K562 (cell line): ENCODE results near the gene PCSK6. TPM values are rescaled to one million over a fixed set of nuclear protein-coding genes. Genes with fewer than 3 reads are reported as not detected.

Experiments
- ATAC-seq: fragments of 200-7000 bp; cut with Tn5 transposase; 3 replicates; pipeline ENCODE4 v1.9.1; 2020; ENCODE audit warnings: moderate library complexity
- BruUV-seq: library from RNA; stranded (reverse); fragments of 400-500 nt; replicated peaks from 2 replicates; lab custom pipeline; 2021; lab: Mats Ljungman, UMichigan
- CTCF ChIA-PET: fragments of 300-600 bp; formaldehyde crosslinking; extraction: SDS; loops from one replicate; lab custom pipeline; 2021; ENCODE audit warnings: low intra/inter-chr PET ratio; lab: Yijun Ruan, JAX
- POLR2A ChIA-PET: fragments of 300-600, 350-650 bp; sonication (Branson Sonifier 250); formaldehyde crosslinking; extraction: SDS; loops from one replicate; lab custom pipeline; 2021; ENCODE audit warnings: antibody characterized with exemption, inconsistent platforms; lab: Yijun Ruan, JAX
- DNase-seq, 4 experiments: peaks; one replicate each; pipeline versions ENCODE4 v3.0.0 to v3.0.0-alpha.2; 2011 to 2018; ENCODE audit warnings: low spot score in 3 of 4, mixed read lengths in 3 of 4; ENCODE audit errors: extremely low read depth in 1 of 4
- FAIRE-seq: peaks from 2 replicates; lab custom pipeline; 2011; peaks lifted over from hg19 to GRCh38; lab: Jason Lieb, UNC
- H2AFZ ChIP-seq: 2 replicates; pipeline ENCODE4 v1.6.0; 2011; ENCODE audit warnings: low read depth, low read length, control low read depth, inconsistent platforms
- H3K27ac ChIP-seq: fragments of 200-600 bp; 3 replicates; pipeline ENCODE4 v1.8.0; 2011; ENCODE audit warnings: low read depth, mild to moderate bottlenecking, control low read depth, inconsistent platforms, low read length, moderate library complexity, mixed read lengths; ENCODE audit errors: extremely low read depth
- H3K27me3 ChIP-seq, 2 experiments: fragments of 300-600 bp in 1 of 2; 2 replicates in 1 of 2; 3 replicates in 1 of 2; pipeline versions ENCODE4 v1.6.0 to v1.8.0; 2011; ENCODE audit warnings: inconsistent platforms in 2 of 2, low read length in 2 of 2, mild to moderate bottlenecking in 1 of 2, mixed read lengths in 1 of 2, moderate library complexity in 1 of 2; ENCODE audit not compliant: control insufficient read depth in 2 of 2, insufficient read depth in 2 of 2
- H3K36me3 ChIP-seq: fragments of 300-600 bp; 3 replicates; pipeline ENCODE4 v1.8.0; 2011; ENCODE audit warnings: mild to moderate bottlenecking, low read length, inconsistent platforms; ENCODE audit not compliant: control insufficient read depth, insufficient read depth
- H3K4me1 ChIP-seq, 2 experiments: fragments of 200-600 bp in 1 of 2; replicated peaks in 1 of 2; 2 replicates in 1 of 2; 3 replicates in 1 of 2; pipeline versions ENCODE4 v1.5.1 to v1.8.0; 2011; ENCODE audit warnings: inconsistent platforms in 2 of 2, low read length in 2 of 2, mild to moderate bottlenecking in 1 of 2, mixed read lengths in 1 of 2, moderate library complexity in 1 of 2; ENCODE audit not compliant: control insufficient read depth in 2 of 2, insufficient read depth in 2 of 2
- H3K4me2 ChIP-seq: 2 replicates; pipeline ENCODE4 v1.6.1; 2011; ENCODE audit warnings: low read length, control low read depth, inconsistent platforms, mixed read lengths; ENCODE audit not compliant: insufficient read depth
- H3K4me3 ChIP-seq: fragments of 200-600 bp; sonication (generic), shearing (Covaris generic); 2 replicates; pipeline ENCODE4 v1.5.1; 2016; ENCODE audit warnings: control low read depth, inconsistent platforms
- H3K79me2 ChIP-seq: fragments of 200-600 bp; 3 replicates; pipeline ENCODE4 v1.8.0; 2011; ENCODE audit warnings: low read length, inconsistent platforms; ENCODE audit not compliant: control insufficient read depth, insufficient read depth
- H3K9ac ChIP-seq, 2 experiments: 2 replicates each; pipeline versions ENCODE4 v1.6.0 to v1.6.1; 2011; ENCODE audit warnings: low read depth in 2 of 2, low read length in 2 of 2, control low read depth in 1 of 2, inconsistent platforms in 1 of 2, mild to moderate bottlenecking in 1 of 2, mixed read lengths in 1 of 2; ENCODE audit not compliant: insufficient read depth in 1 of 2
- H3K9me1 ChIP-seq: one replicate; pipeline ENCODE4 v1.6.0; 2011; ENCODE audit warnings: inconsistent platforms, mild to moderate bottlenecking, low read length, moderate library complexity; ENCODE audit not compliant: control insufficient read depth, insufficient read depth
- H3K9me3 ChIP-seq: replicated peaks from 2 replicates; pipeline ENCODE4 v1.5.1; 2011; ENCODE audit warnings: low read depth, low read length, inconsistent platforms; ENCODE audit not compliant: control insufficient read depth, insufficient read depth
- H4K20me1 ChIP-seq: replicated peaks from 2 replicates; pipeline ENCODE4 v1.6.1; 2011; ENCODE audit warnings: low read length, inconsistent platforms, mixed read lengths; ENCODE audit not compliant: control insufficient read depth, insufficient read depth
- PRDM10 ChIP-seq: fragments of 450-650 bp; IDR thresholded peaks from 2 replicates; pipeline ENCODE4 v1.6.1; 2018; ENCODE audit not compliant: partially characterized antibody
- WGBS: fragments of 100-300 bp; shearing (Covaris generic); methylation state at CpG from one replicate; pipeline ENCODE4 v1.1.6; 2016; ENCODE audit warnings: low coverage, mixed read lengths; ENCODE audit not compliant: insufficient coverage; ENCODE audit errors: missing lambda C conversion rate; 5-methylcytosine and 5-hydroxymethylcytosine counted together
- in situ Hi-C: fragments of 300-500 bp; cut with MboI; formaldehyde crosslinking; loops from 4 replicates; pipeline ENCODE4 v1.15.0; 2018; ENCODE audit warnings: inconsistent platforms, mixed read lengths
- intact Hi-C: fragments of 100-400 bp; cut with micrococcal nuclease; formaldehyde crosslinking; loops from 2 replicates; pipeline ENCODE4 v1.14.2; 2022
- polyA plus RNA-seq, 8 experiments: library from polyadenylated mRNA; depleted of rRNA in 4 of 8; stranded (reverse) in 5 of 8; unstranded in 3 of 8; fragments of >200 nt; fragmentation: Nextera tagmentation in 2 of 8; fragmentation: Illumina TruSeq in 1 of 8; extraction: Ambion mirVana in 2 of 8; extraction: Trizol in 1 of 8; gene quantifications; 2 replicates each; pipeline versions ENCODE4 v1.2.1 to v1.2.3, GENCODE V29; 2011 to 2014; ENCODE audit warnings: inconsistent platforms in 1 of 8, missing spikeins in 1 of 8
- total RNA-seq, 7 experiments: library from RNA; depleted of rRNA in 6 of 7; stranded (reverse); fragments of >200 nt in 6 of 7; fragmentation: Illumina TruSeq in 2 of 7; extraction: Trizol in 2 of 7; gene quantifications; 2 replicates each; pipeline versions ENCODE4 v1.2.1 to v1.2.3, GENCODE V29; 2011 to 2021; ENCODE audit warnings: low replicate concordance in 1 of 7

The PCSK6 gene
- total and polyA plus RNA-seq, 9 of the 15 experiments (the other 6 are each of a cell fraction or from before 2014, with no cell fraction given), result 2.2 to 32.6 (median 14.5) TPM

- no peak for FAIRE-seq
- BruUV-seq, result no TSS peak
- intact Hi-C loops, result no loop called here
- no peak for ATAC-seq
- Histone ChIP-seq H3K9me1 (no peaks in the 10 kb centered on the region), H3K4me2 (no peak overlapping the region), H3K4me1 (no peaks in the 10 kb centered on the region), H3K36me3 (peaks cover 26% of the 10 kb centered on the region; the same call in 2 of the 3 replicates), H3K9ac (no peak overlapping the region), H4K20me1 (no peaks in the 10 kb centered on the region), H3K9me3 (no peaks in the 10 kb centered on the region), H2AFZ (no peak overlapping the region), H3K79me2 (no peaks in the 10 kb centered on the region), H3K4me3 (no peak overlapping the region), H3K27me3 (peaks cover 0 to 31% of the 10 kb centered on the region in 2 experiments; a peak in 3 of 5 replicates), H3K27ac (no peak overlapping the region)
- WGBS, result 21% methylated on average over 17 of the region's 18 CpGs
- TF ChIP-seq PRDM10, result no peak
- in situ Hi-C loops, result no loop called here
- CTCF ChIA-PET, result no interaction called here
- POLR2A ChIA-PET, result no interaction called here
- no peak for DNase-seq
These were observed 103.5 kb downstream of the PCSK6 start for GRCh38 chr15:101386006-101386405.
